GM12878 (cell line): Measurements from ENCODE around the gene FKBP6.
"Not testable (repeated sequence)": the region's sequence is repeated elsewhere in the genome, so short reads cannot be mapped to it uniquely, and the experiment has no call there.

ENCODE experiments used
- CBFB ChIP-seq: IDR thresholded peaks from 2 replicates; pipeline ENCODE4 v1.6.1; 2016; ENCODE audit warnings: antibody characterized with exemption, low read depth
- CEBPB ChIP-seq, 2 experiments: fragments of 150-350 bp in 1 of 2; IDR thresholded peaks; 2 replicates each; pipeline ENCODE4 v1.6.1; 2012 to 2014; ENCODE audit warnings: low read depth in 2 of 2, low read length in 2 of 2, borderline replicate concordance in 1 of 2, inconsistent platforms in 1 of 2
- E2F8 ChIP-seq: fragments of 450-650 bp; IDR thresholded peaks from 2 replicates; pipeline ENCODE4 v1.6.1; 2018; ENCODE audit warnings: mild to moderate bottlenecking, low read depth, moderate library complexity; ENCODE audit not compliant: partially characterized antibody
- EP300 ChIP-seq, 2 experiments: fragments of 150-350 bp in 1 of 2; IDR thresholded peaks; 2 replicates each; pipeline ENCODE4 v1.6.1; 2011 to 2012; ENCODE audit warnings: low read depth in 2 of 2, low read length in 2 of 2, borderline replicate concordance in 1 of 2, improper control_type of control experiment in 1 of 2, inconsistent platforms in 1 of 2; ENCODE audit not compliant: control insufficient read depth in 1 of 2
- EZH2 ChIP-seq: IDR thresholded peaks from 2 replicates; pipeline ENCODE4 v1.6.1; 2012; ENCODE audit warnings: low read depth, mild to moderate bottlenecking, control low read depth, inconsistent platforms, low read length, borderline replicate concordance; ENCODE audit not compliant: control insufficient read depth
- GABPA ChIP-seq: IDR thresholded peaks from 2 replicates; pipeline ENCODE4 v1.6.1; 2014; ENCODE audit warnings: antibody characterized with exemption, low read depth, mild to moderate bottlenecking, inconsistent platforms
- MEF2A ChIP-seq: IDR thresholded peaks from 2 replicates; pipeline ENCODE4 v1.6.1; 2011; ENCODE audit warnings: low read depth, mild to moderate bottlenecking, low read length, moderate library complexity; ENCODE audit not compliant: insufficient read depth
- MYC ChIP-seq: IDR thresholded peaks from 2 replicates; pipeline ENCODE4 v1.6.1; 2011; ENCODE audit warnings: mild to moderate bottlenecking, low read length, moderate library complexity, inconsistent platforms; ENCODE audit not compliant: insufficient read depth, insufficient replicate concordance, insufficient read length, severe bottlenecking
- POLR2A ChIP-seq: IDR thresholded peaks from 2 replicates; pipeline ENCODE4 v1.6.1; 2011; ENCODE audit warnings: low read depth, mild to moderate bottlenecking, low read length
- RCOR1 ChIP-seq: conservative IDR thresholded peaks from 2 replicates; pipeline ENCODE4 v1.6.1; 2012; ENCODE audit warnings: low read depth, low read length, improper control_type of control experiment
- RFX5 ChIP-seq: IDR thresholded peaks from 2 replicates; pipeline ENCODE4 v1.6.1; 2011; ENCODE audit warnings: low read depth, low read length, improper control_type of control experiment
- SMARCA5 ChIP-seq: fragments of 450-650 bp; IDR thresholded peaks from 2 replicates; pipeline ENCODE4 v1.6.1; 2017; ENCODE audit warnings: mild to moderate bottlenecking
- TF ChIP-seq, protein P1 (sequence below), 3 experiments: IDR thresholded peaks in 2 of 3; conservative IDR thresholded peaks in 1 of 3; 2 replicates each; pipeline ENCODE4 v1.5.1; 2011; ENCODE audit warnings: low read depth in 3 of 3, low read length in 3 of 3, mild to moderate bottlenecking in 3 of 3, control low read depth in 2 of 3, moderate library complexity in 2 of 3, inconsistent platforms in 1 of 3, mixed read lengths in 1 of 3; ENCODE audit not compliant: control insufficient read depth in 2 of 3, insufficient read depth in 1 of 3; ENCODE audit errors: extremely low read depth in 1 of 3

GRCh38 chr7:73297706-73298105 lies 30.3 kb upstream of the FKBP6 start:
- TF ChIP-seq, protein P1, sequence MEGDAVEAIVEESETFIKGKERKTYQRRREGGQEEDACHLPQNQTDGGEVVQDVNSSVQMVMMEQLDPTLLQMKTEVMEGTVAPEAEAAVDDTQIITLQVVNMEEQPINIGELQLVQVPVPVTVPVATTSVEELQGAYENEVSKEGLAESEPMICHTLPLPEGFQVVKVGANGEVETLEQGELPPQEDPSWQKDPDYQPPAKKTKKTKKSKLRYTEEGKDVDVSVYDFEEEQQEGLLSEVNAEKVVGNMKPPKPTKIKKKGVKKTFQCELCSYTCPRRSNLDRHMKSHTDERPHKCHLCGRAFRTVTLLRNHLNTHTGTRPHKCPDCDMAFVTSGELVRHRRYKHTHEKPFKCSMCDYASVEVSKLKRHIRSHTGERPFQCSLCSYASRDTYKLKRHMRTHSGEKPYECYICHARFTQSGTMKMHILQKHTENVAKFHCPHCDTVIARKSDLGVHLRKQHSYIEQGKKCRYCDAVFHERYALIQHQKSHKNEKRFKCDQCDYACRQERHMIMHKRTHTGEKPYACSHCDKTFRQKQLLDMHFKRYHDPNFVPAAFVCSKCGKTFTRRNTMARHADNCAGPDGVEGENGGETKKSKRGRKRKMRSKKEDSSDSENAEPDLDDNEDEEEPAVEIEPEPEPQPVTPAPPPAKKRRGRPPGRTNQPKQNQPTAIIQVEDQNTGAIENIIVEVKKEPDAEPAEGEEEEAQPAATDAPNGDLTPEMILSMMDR (IDR thresholded peaks at IDR 0.05 in 2 of 3, conservative IDR thresholded peaks at IDR 0.05 in 1 of 3; ENCODE audit: control insufficient read depth in 2 of 3, extremely low read depth in 1 of 3, insufficient read depth in 1 of 3, low read depth in 3 of 3, low read length in 3 of 3): not testable (repeated sequence)
- not testable (repeated sequence) for TF ChIP-seq RFX5; CEBPB (IDR thresholded peaks at IDR 0.05; ENCODE audit: borderline replicate concordance in 1 of 2, low read depth in 2 of 2, low read length in 2 of 2); EP300 (IDR thresholded peaks at IDR 0.05; ENCODE audit: borderline replicate concordance in 1 of 2, control insufficient read depth in 1 of 2, low read depth in 2 of 2, low read length in 2 of 2); GABPA; POLR2A; E2F8; CBFB; EZH2; MYC; MEF2A; RCOR1; SMARCA5
